ENCODE results near the gene UBAP2.
"Not testable (repeated sequence)": the region's sequence is repeated elsewhere in the genome, so short reads cannot be mapped to it uniquely, and the experiment has no call there.

UBAP2 gene

GRCh38 chr9:33972698-33973097 is 76.0 kb downstream of the UBAP2 start:
- no peak for DNase-seq

GRCh38 chr9:33964086-33964768 is 84.5 kb downstream of the UBAP2 start:
- no peak for DNase-seq

GRCh38 chr9:33962468-33962867 is 86.2 kb downstream of the UBAP2 start:
- not testable (repeated sequence) for DNase-seq

- no peak for DNase-seq
These were observed 89.0 kb downstream of the UBAP2 start for GRCh38 chr9:33959725-33960124.

- no peak for DNase-seq
These were observed 92.1 kb downstream of the UBAP2 start for GRCh38 chr9:33956544-33956943.

GRCh38 chr9:33952066-33952465 is 96.6 kb downstream of the UBAP2 start:
- no peak for DNase-seq

- no peak for DNase-seq
These were observed 98.3 kb downstream of the UBAP2 start for GRCh38 chr9:33950371-33950770.

- DNase-seq, result no peak
These were observed 101.7 kb downstream of the UBAP2 start for GRCh38 chr9:33946779-33947535.

- DNase-seq, result no peak
These were observed 105.3 kb downstream of the UBAP2 start for GRCh38 chr9:33943389-33943788.

- DNase-seq, result no peak
These were observed 106.1 kb downstream of the UBAP2 start for GRCh38 chr9:33942471-33943083.

GRCh38 chr9:33939924-33940874 is 108.5 kb downstream of the UBAP2 start:
- DNase-seq, result no peak

GRCh38 chr9:33934188-33934878 is 114.4 kb downstream of the UBAP2 start:
- DNase-seq, result no peak

- DNase-seq, result no peak
These were observed 116.4 kb downstream of the UBAP2 start for GRCh38 chr9:33932078-33932807.

- DNase-seq, result no peak
These were observed 117.4 kb downstream of the UBAP2 start for GRCh38 chr9:33931326-33931725.

GRCh38 chr9:33927694-33928093 is 121.0 kb downstream of the UBAP2 start:
- DNase-seq, result no peak

- no peak for DNase-seq
These were observed 121.8 kb downstream of the UBAP2 start for GRCh38 chr9:33926746-33927485.

GRCh38 chr9:33924978-33925797 is 123.5 kb downstream of the UBAP2 start:
- DNase-seq, result no peak

- no peak for DNase-seq
These were observed 124.5 kb downstream of the UBAP2 start for GRCh38 chr9:33923998-33924701.

- DNase-seq, result no peak
These were observed 125.6 kb downstream of the UBAP2 start for GRCh38 chr9:33923079-33923478.
